Loucy (cell line): ENCODE measurements around the gene GTF2A1.

Experiments
- H2AFZ ChIP-seq: fragments of 200-600 bp; sonication (generic); 2 replicates; pipeline ENCODE4 v1.6.0; 2016; ENCODE audit warnings: antibody characterized with exemption, mild to moderate bottlenecking, low read length, moderate library complexity
- H3F3A ChIP-seq: fragments of 200-600 bp; 2 replicates; pipeline ENCODE4 v1.6.0; 2016; ENCODE audit warnings: antibody characterized with exemption, low read depth, mild to moderate bottlenecking
- H3K27me3 ChIP-seq: fragments of 200-600 bp; sonication (generic); 2 replicates; pipeline ENCODE4 v1.6.1; 2014; ENCODE audit warnings: low read length, mild to moderate bottlenecking; ENCODE audit not compliant: insufficient read depth, poor library complexity, severe bottlenecking
- H3K36me3 ChIP-seq: fragments of 200-600 bp; sonication (generic); 2 replicates; pipeline ENCODE4 v1.6.1; 2016; ENCODE audit warnings: low read length; ENCODE audit not compliant: insufficient read depth
- H3K4me1 ChIP-seq: fragments of 200-600 bp; sonication (generic); 2 replicates; pipeline ENCODE4 v1.5.1; 2014; ENCODE audit warnings: low read length, mild to moderate bottlenecking; ENCODE audit not compliant: insufficient read depth, poor library complexity, severe bottlenecking
- H3K4me2 ChIP-seq: fragments of 200-600 bp; sonication (generic); 2 replicates; pipeline ENCODE4 v1.6.0; 2014; ENCODE audit warnings: antibody characterized with exemption, low read length, low read depth, mild to moderate bottlenecking; ENCODE audit not compliant: poor library complexity, severe bottlenecking
- H3K4me3 ChIP-seq: fragments of 200-600 bp; sonication (generic); 2 replicates; pipeline ENCODE4 v1.5.1; 2014; ENCODE audit warnings: low read length, mild to moderate bottlenecking, mixed read lengths; ENCODE audit not compliant: poor library complexity, severe bottlenecking
- H3K79me2 ChIP-seq: fragments of 200-600 bp; sonication (generic); 2 replicates; pipeline ENCODE4 v1.6.1; 2014; ENCODE audit warnings: low read length; ENCODE audit not compliant: insufficient read depth
- H3K9ac ChIP-seq: fragments of 200-600 bp; sonication (generic); 2 replicates; pipeline ENCODE4 v1.6.0; 2014; ENCODE audit warnings: mild to moderate bottlenecking, low read depth, low read length, moderate library complexity; ENCODE audit not compliant: poor library complexity, severe bottlenecking
- H3K9me2 ChIP-seq: fragments of 200-600 bp; sonication (generic); replicated peaks from 2 replicates; pipeline ENCODE4 v1.6.1; 2016; ENCODE audit warnings: low read depth, low read length, mixed read lengths
- H3K9me3 ChIP-seq: fragments of 200-600 bp; sonication (generic); 2 replicates; pipeline ENCODE4 v1.6.1; 2014; ENCODE audit warnings: mild to moderate bottlenecking, antibody characterized with exemption, low read length, low read depth; ENCODE audit not compliant: insufficient read depth
- H4K20me1 ChIP-seq: fragments of 200-600 bp; sonication (generic); 2 replicates; pipeline ENCODE4 v1.6.0; 2014; ENCODE audit warnings: antibody characterized with exemption, low read length, mild to moderate bottlenecking; ENCODE audit not compliant: insufficient read depth, poor library complexity, severe bottlenecking
- EZH2phosphoT487 ChIP-seq: fragments of 200-600 bp; IDR thresholded peaks from 2 replicates; pipeline ENCODE4 v1.6.1; 2018; ENCODE audit warnings: antibody characterized with exemption, mild to moderate bottlenecking, moderate library complexity, borderline replicate concordance
- TF ChIP-seq, protein P1 (sequence below): fragments of 200-600 bp; sonication (generic); conservative IDR thresholded peaks from 2 replicates; pipeline ENCODE4 v1.5.1; 2014; ENCODE audit warnings: mild to moderate bottlenecking, antibody characterized with exemption, low read length

Gene GTF2A1

DNA sequence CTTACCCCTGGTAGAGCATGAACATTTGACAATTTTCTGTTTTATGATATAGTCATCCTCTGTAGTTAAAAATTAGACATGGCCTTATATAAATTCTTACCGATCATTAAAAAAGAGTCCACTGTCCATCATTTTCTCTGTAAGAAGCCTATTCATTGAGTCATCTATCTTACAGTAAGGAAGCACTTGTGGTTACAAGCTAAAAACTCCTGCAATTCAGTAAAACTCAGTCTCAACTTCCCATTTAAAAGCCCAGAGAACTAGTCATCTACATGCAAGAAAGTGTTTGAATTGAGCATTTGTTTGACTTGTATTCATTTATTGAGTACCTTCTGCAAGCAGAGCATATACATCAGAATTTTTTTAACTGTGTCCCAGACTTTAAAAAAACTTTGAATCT lies 63.3 kb downstream of the GTF2A1 start:
- Histone ChIP-seq H3K4me2 (no peak overlapping the region), H3F3A (no peaks in the 10 kb centered on the region), H3K79me2 (no peaks in the 10 kb centered on the region), H3K4me1 (no peaks in the 10 kb centered on the region), H3K27me3 (no peaks in the 10 kb centered on the region), H3K9ac (no peak overlapping the region), H3K36me3 (no peaks in the 10 kb centered on the region), H2AFZ (no peak overlapping the region), H3K9me3 (no peaks in the 10 kb centered on the region), H4K20me1 (no peaks in the 10 kb centered on the region), H3K9me2 (no peaks in the 10 kb centered on the region), H3K4me3 (no peak overlapping the region)
- no peak for TF ChIP-seq EZH2phosphoT487
- TF ChIP-seq, protein P1, sequence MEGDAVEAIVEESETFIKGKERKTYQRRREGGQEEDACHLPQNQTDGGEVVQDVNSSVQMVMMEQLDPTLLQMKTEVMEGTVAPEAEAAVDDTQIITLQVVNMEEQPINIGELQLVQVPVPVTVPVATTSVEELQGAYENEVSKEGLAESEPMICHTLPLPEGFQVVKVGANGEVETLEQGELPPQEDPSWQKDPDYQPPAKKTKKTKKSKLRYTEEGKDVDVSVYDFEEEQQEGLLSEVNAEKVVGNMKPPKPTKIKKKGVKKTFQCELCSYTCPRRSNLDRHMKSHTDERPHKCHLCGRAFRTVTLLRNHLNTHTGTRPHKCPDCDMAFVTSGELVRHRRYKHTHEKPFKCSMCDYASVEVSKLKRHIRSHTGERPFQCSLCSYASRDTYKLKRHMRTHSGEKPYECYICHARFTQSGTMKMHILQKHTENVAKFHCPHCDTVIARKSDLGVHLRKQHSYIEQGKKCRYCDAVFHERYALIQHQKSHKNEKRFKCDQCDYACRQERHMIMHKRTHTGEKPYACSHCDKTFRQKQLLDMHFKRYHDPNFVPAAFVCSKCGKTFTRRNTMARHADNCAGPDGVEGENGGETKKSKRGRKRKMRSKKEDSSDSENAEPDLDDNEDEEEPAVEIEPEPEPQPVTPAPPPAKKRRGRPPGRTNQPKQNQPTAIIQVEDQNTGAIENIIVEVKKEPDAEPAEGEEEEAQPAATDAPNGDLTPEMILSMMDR = no peak

DNA sequence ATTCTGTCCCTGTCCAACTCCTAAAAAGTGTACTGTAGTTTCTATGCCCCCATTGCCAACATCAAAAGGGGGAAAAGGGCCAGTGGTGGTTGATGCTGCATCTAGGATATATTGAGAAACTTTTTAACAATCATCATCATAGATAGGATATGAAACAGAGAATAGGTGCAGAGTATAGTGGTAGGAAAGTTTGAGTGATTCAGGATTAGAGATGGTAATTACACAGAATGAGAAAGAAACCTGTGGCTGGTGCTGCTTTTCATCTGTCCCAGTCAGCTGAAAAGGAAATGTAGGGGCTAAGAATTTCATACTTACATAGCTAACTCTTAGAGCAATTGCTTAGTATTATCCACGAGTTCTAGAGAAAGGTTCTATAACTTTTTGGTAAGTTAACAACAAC lies 67.6 kb downstream of the GTF2A1 start:
- no peaks in the 10 kb centered on the region for H3K9me3 ChIP-seq
- H3K4me3 ChIP-seq = no peak overlapping the region
- H3K9ac ChIP-seq = no peak overlapping the region
- no peaks in the 10 kb centered on the region for H3K36me3 ChIP-seq
- no peaks in the 10 kb centered on the region for H4K20me1 ChIP-seq
- H3K4me1 ChIP-seq = no peaks in the 10 kb centered on the region
- no peaks in the 10 kb centered on the region for H3F3A ChIP-seq
- TF ChIP-seq, protein P1 = no peak
- TF ChIP-seq EZH2phosphoT487 = no peak
- H3K9me2 ChIP-seq = no peaks in the 10 kb centered on the region
- no peaks in the 10 kb centered on the region for H3K27me3 ChIP-seq
- H3K4me2 ChIP-seq = no peak overlapping the region
- no peak overlapping the region for H2AFZ ChIP-seq
- H3K79me2 ChIP-seq = no peaks in the 10 kb centered on the region

DNA sequence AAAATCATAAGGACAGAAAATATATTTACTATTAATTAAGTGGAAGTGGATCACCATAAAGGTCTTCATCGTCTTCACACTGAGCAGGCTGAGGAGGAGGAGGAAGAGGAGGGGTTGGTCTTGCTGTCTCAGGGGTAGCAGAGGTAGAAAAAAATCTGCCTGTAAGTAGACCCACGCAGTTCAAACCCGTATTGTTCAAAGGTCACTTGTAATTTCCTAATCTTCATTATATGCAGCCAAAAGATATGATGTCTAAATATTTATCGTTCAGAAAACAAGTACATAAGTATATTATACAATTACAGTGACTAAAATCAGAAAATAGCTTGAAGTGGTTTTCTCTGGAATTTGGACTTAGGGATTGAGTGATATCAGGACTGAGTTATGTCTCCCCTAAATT lies 72.1 kb downstream of the GTF2A1 start:
- no peak overlapping the region for H2AFZ ChIP-seq
- no peaks in the 10 kb centered on the region for H4K20me1 ChIP-seq
- no peaks in the 10 kb centered on the region for H3K79me2 ChIP-seq
- no peaks in the 10 kb centered on the region for H3K36me3 ChIP-seq
- H3K4me3 ChIP-seq = no peak overlapping the region
- H3K9me3 ChIP-seq = no peaks in the 10 kb centered on the region
- peaks cover 22% of the 10 kb centered on the region for H3K4me1 ChIP-seq
- no peaks in the 10 kb centered on the region for H3K9me2 ChIP-seq
- H3K4me2 ChIP-seq = no peak overlapping the region
- no peaks in the 10 kb centered on the region for H3K27me3 ChIP-seq
- no peaks in the 10 kb centered on the region for H3F3A ChIP-seq
- H3K9ac ChIP-seq = no peak overlapping the region
- no peak for TF ChIP-seq EZH2phosphoT487
- TF ChIP-seq, protein P1 = no peak
